Rectal smooth muscle tissue (tissue), 1 donor: ENCODE measurements around the gene NDRG3.
"Not testable (repeated sequence)": the region's sequence is repeated elsewhere in the genome, so short reads cannot be mapped to it uniquely, and the experiment has no call there.

Experiments
- H3K27ac ChIP-seq: one replicate; pipeline ENCODE4 v1.7.0; 2013; ENCODE audit warnings: low read depth, low read length, inconsistent platforms
- H3K27me3 ChIP-seq: one replicate; pipeline ENCODE4 v1.7.0; 2013; ENCODE audit warnings: low read length; ENCODE audit not compliant: control insufficient read depth, insufficient read depth
- H3K36me3 ChIP-seq: one replicate; pipeline ENCODE4 v1.7.0; 2013; ENCODE audit warnings: low read length; ENCODE audit not compliant: control insufficient read depth, insufficient read depth
- H3K4me1 ChIP-seq: one replicate; pipeline ENCODE4 v1.7.0; 2013; ENCODE audit warnings: low read length; ENCODE audit not compliant: control insufficient read depth, insufficient read depth
- H3K4me3 ChIP-seq: one replicate; pipeline ENCODE4 v1.7.0; 2013; ENCODE audit warnings: low read length
- H3K9ac ChIP-seq: one replicate; pipeline ENCODE4 v1.7.0; 2013; ENCODE audit warnings: low read length

NDRG3 gene

DNA sequence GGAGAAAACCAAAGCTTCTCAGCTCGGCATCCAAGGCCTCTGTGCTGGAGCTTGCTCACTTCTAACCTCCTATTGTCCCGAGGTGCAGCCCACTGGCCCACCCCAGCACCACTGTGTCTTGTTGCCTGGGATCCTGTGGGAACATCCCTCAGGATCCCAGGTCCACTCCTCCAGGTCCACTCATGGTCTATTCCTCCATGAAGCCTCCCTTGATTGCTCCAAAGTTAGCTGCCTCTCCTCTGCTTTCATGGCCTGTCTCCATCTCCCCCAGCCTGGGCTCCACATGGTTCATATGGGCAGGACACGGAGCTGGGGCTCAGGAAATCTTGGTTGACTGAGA, 113.8 kb downstream of the NDRG3 start:
- no peaks in the 10 kb centered on the region for H3K36me3 ChIP-seq
- H3K27me3 ChIP-seq, result no peaks in the 10 kb centered on the region
- H3K27ac ChIP-seq, result no peak overlapping the region
- H3K4me1 ChIP-seq, result no peaks in the 10 kb centered on the region
- H3K9ac ChIP-seq, result no peak overlapping the region
- H3K4me3 ChIP-seq, result no peak overlapping the region

DNA sequence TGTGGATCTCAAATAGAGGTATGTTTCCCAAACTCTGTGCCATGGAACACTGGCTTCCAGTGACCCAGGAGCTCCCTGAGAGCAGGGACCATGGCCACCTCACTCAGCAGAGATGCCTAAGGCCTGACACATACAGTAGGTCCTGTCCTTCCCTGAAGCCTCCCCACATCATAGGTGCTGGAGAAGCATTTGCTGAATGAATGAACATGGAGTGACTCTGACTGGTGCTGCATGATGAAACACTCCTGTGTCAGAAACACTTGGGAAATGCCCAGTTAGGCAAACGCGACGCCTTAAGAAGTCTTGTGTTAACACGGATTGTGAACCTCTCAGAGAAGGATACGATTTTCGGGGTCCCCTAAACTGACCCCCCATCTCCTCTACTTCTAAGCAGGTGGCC, 114.2 kb downstream of the NDRG3 start:
- H3K27me3 ChIP-seq, result no peaks in the 10 kb centered on the region
- no peak overlapping the region for H3K4me3 ChIP-seq
- no peaks in the 10 kb centered on the region for H3K36me3 ChIP-seq
- H3K4me1 ChIP-seq, result no peaks in the 10 kb centered on the region
- no peak overlapping the region for H3K9ac ChIP-seq
- H3K27ac ChIP-seq, result no peak overlapping the region

DNA sequence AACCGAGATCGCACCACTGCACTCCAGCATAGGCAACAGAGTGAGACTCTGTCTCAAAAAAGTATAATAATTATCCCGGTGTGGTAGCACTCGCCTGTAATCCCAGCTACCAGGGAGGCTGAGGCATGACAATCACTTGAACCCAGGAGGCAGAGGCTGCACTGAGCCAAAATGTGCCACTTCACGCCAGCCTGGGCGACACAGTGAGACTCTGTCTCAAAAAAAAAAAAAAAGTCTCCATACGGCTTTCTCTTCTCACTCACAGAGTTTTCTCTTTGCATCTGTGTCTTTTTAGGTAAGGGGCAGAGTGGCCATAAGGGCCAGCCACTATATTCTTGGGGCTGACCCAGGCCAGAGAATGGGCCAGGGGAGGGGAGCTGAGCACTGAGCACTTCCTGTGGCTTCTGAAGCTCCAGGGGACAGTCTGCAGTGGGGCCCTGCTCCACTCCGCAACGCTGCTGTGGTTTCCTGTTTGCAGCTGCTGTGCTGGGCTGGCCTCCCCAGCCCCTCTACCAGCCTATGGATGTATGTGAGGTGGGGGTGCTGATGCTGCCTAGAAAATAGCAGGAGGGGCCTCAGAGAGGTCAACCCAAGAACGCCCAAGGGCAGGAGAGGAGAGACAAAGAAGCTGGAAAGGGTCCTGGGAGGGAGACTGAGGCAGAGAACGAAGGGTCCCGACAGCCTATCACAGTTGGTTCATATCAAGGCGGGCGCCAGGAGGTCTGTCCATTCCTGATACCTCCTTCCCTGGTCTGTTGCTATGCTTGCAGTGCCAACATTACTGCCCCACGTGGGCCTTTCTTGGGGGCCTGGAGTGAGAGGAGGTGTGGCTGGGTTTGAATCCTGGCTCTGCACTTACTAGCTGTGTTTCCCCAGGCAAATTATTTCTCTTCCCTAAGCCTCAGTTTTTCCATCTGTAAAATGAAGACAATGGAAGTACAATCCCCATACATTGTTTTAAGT, 115.9 kb downstream of the NDRG3 start:
- H3K27ac ChIP-seq, result no peak overlapping the region
- H3K36me3 ChIP-seq, result no peaks in the 10 kb centered on the region
- no peaks in the 10 kb centered on the region for H3K27me3 ChIP-seq
- H3K9ac ChIP-seq, result no peak overlapping the region
- no peaks in the 10 kb centered on the region for H3K4me1 ChIP-seq
- H3K4me3 ChIP-seq, result no peak overlapping the region

DNA sequence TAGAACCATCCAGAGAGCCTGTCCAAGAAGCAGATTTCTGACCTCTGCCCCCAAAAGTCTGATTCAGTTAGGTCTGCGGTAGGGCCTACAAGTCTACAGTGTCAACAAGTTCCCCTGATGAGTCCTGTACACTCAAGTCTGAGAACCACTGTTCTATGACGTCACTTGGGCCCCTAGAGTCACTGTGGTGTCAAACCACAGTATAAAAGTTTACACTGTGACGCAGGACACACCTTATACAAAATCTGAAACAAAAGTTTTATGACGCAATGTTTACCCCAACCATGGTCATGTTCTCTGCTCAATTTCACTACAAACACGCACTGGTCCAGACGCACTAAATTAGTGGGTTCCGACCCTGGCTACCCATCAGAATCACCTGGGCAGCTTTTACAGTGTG, 117.8 kb downstream of the NDRG3 start:
- Histone ChIP-seq H3K27ac (no peak overlapping the region), H3K36me3 (no peaks in the 10 kb centered on the region), H3K4me1 (no peaks in the 10 kb centered on the region), H3K27me3 (no peaks in the 10 kb centered on the region), H3K4me3 (no peak overlapping the region), H3K9ac (no peak overlapping the region)

DNA sequence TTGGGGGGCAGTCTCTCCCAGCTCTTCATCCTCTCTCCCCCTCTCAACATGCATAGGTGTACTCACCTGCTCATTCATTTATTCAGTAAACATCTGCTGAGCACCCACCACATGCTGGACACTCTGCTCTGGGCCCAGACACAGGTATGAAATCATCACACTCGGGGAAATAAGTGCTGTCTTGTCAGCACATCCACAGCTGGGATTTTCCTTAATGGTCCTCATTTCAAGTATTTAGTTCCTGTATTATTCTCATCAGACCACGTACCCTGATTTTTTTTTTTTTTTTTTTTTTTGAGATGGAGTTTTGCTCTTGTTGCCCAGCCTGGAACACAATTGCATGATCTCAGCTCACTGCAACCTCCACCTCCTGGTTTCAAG, 121.0 kb downstream of the NDRG3 start:
- H3K4me3 ChIP-seq, result no peak overlapping the region
- no peaks in the 10 kb centered on the region for H3K4me1 ChIP-seq
- no peak overlapping the region for H3K27ac ChIP-seq
- no peaks in the 10 kb centered on the region for H3K36me3 ChIP-seq
- no peaks in the 10 kb centered on the region for H3K27me3 ChIP-seq
- no peak overlapping the region for H3K9ac ChIP-seq

DNA sequence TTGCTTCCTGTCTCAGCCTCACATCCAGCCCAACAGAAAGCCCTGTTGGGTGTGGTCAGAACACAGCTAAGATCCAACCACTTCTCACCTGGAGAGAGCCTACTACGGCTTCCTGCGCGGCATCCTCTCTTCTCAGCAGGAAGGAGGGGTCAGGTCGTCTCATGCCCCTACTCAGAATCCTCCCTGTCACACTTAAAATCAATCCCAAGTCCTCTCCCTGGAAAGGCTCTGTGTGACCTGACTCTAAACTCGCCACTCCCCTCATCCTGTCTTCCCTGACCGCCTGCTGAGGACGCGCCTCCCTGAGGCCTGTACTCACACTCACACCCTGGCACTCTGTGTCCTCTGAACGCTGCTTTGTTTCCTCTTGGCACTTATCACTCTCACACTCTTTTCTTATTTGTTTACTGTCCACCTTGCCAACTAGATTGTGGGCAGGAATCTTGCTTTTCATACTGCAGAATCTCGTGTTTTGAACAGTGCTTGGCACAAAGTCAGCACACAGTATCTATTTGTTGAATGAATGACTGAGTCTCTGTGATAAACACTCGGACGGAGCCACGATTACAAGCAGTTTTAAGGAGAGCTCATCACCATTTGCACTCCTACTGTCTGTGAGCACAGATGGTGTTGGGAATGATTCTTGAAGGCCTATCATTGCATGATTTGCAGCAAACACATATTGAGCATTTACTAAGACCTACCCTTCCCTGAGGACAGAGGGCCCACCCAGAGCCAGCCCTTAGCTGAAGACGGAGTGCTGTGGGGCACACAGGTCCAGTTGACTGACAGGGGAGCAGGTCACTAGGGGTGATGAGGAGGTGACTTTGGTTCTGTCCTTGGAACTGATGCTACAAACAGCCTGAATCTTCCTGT, 121.6 kb downstream of the NDRG3 start:
- no peak overlapping the region for H3K9ac ChIP-seq
- no peaks in the 10 kb centered on the region for H3K36me3 ChIP-seq
- H3K27ac ChIP-seq, result no peak overlapping the region
- H3K4me3 ChIP-seq, result no peak overlapping the region
- no peaks in the 10 kb centered on the region for H3K27me3 ChIP-seq
- no peaks in the 10 kb centered on the region for H3K4me1 ChIP-seq

DNA sequence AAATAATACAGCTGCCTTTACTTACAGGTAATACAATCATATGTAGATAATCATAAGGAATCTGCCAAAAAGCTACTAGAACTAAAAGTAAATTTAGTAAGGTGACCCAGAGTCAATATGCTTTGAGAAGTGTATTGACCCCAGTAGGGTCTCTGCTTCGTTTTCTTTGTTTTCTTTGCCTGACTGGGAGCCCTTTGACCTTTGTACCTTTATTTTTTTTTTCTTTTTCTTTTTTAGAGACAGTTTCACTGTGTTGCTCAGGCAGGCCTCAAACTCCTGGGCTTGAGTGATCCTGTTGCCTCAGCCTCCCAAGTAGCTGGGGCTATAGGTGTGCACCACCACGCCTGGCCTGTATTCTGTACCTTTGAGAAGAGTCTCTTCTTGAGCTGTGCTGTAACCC, 122.4 kb downstream of the NDRG3 start:
- no peaks in the 10 kb centered on the region for H3K4me1 ChIP-seq
- H3K27me3 ChIP-seq, result no peaks in the 10 kb centered on the region
- no peaks in the 10 kb centered on the region for H3K36me3 ChIP-seq
- H3K27ac ChIP-seq, result no peak overlapping the region
- no peak overlapping the region for H3K9ac ChIP-seq
- no peak overlapping the region for H3K4me3 ChIP-seq

DNA sequence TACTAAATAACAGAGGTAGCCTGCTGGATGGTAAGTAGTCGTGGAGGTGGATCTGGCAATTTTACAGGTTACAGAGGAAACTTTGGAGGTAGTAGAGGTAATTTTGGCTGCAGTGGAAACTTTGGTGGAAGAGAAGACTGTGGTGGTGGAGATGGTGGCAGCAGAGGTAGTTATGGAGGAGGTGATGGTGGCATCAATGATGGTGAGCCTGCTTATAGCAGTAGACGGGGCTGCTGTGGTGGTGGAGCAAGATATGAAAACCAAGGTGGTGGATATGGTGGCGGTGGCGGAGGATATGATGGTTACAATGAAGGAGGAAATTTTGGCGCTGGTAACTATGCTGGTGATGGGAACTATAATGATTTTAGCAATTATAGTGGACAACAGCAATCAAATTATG, 125.0 kb downstream of the NDRG3 start:
- Histone ChIP-seq H3K9ac (no peak overlapping the region), H3K4me3 (no peak overlapping the region), H3K27ac (no peak overlapping the region), H3K4me1 (no peaks in the 10 kb centered on the region), H3K36me3 (no peaks in the 10 kb centered on the region), H3K27me3 (no peaks in the 10 kb centered on the region)

DNA sequence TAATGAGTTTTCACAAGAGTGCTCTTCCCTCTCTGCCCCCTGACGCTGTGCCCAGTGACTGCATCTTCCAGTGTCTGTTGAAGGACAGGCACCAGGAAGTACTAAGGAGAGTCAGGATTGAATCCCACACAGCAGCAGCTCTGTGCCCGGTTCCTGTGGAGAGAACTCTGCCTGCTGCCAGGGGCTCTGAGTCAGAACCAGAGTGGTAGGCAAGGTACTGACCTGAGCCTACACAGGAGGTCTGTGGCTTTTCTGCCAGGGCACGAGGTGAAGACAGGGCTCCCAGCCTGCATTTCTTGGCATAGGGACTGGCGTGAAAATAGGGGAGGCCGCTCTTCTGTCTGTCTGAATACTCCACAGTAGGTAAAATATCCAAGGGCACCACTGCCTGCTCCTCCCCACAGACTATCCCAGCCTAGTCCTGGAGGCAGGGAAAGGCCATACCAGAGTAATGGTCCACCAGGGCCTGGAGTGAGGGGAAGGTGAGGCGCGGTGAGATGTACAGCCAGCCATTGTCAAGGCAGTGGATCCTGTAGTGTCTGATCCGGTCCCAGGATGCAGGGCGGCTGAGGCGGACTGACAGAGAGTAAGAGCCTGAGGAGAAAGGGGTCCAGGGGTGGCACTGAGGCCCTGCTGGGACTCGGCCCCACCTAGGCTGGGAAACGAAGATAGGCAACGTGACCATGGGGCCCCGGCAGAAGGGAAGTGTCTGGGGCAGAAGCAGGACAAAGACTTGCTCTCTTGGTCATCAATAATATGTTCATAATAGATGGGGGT, 130.9 kb downstream of the NDRG3 start:
- Histone ChIP-seq H3K9ac (no peak overlapping the region), H3K27ac (no peak overlapping the region), H3K4me1 (no peaks in the 10 kb centered on the region), H3K27me3 (no peaks in the 10 kb centered on the region), H3K36me3 (peaks cover 28% of the 10 kb centered on the region), H3K4me3 (no peak overlapping the region)

DNA sequence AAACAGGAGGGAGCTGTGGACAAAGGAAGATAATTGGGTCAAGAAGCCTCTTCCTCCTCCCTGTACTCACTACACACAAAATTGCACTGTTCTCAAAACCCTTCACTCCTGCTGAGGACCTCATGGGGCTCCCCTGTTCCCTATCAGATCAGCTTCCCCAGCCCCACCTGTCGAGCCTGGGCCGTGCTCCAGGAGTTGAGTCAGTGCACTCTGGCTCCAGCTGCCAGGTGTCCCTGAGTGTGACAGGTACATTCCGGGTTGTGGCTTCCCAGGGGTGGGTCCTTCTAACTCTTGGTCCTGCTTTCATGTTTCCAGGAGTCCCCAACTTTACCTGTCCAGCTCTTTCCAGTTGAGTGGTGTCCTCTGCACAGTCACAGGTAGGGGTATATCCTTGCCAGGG, 131.9 kb downstream of the NDRG3 start:
- Histone ChIP-seq H3K27ac (no peak overlapping the region), H3K27me3 (no peaks in the 10 kb centered on the region), H3K4me1 (no peaks in the 10 kb centered on the region), H3K4me3 (no peak overlapping the region), H3K36me3 (peaks cover 32% of the 10 kb centered on the region), H3K9ac (no peak overlapping the region)

DNA sequence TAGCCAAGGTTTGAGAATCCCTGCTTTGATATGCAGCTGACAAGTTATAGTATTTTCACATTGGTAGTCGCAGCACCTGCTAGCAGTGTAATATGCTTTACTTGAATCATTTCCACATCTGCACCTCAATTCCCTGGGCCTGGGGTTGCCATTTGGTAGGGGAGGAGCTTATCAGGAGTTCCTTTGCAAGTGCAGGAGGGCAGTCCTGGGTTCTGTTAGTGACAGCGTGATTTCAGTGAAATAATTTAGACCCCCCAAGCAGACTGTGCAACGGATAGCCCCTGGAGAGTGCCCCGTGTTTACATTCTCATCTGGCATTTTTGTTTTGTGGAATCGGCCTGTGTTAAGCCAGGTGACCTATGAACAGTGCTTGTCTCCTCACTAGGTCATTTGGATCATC, 134.3 kb downstream of the NDRG3 start:
- H3K4me3 ChIP-seq, result no peak overlapping the region
- H3K27me3 ChIP-seq, result no peaks in the 10 kb centered on the region
- no peak overlapping the region for H3K27ac ChIP-seq
- no peak overlapping the region for H3K9ac ChIP-seq
- peaks cover 3% of the 10 kb centered on the region for H3K4me1 ChIP-seq
- peaks cover 37% of the 10 kb centered on the region for H3K36me3 ChIP-seq

DNA sequence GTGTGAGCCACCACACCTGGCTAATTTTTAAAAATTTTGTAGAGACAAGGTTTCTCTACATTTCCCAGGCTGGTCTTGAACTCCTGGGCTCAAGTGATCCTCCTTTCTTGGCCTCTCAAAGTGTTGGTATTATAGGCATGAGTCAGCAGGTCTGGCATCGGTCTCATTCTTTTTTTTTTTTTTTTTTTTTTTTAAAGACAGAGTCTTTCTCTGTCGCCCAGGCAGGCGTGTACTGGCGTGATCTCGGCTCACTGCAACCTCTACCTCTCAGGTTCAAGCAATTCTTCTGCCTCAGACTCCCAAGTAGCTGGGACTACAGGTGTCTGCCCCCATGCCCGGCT, 137.5 kb downstream of the NDRG3 start:
- peaks cover 27% of the 10 kb centered on the region for H3K36me3 ChIP-seq
- H3K9ac ChIP-seq, H3K27me3 ChIP-seq, H3K27ac ChIP-seq, H3K4me3 ChIP-seq: not testable (repeated sequence)
- peaks cover 11% of the 10 kb centered on the region for H3K4me1 ChIP-seq
